MG63 (cell line): ENCODE results near the gene PTPRG. TPM values are rescaled to one million over a fixed set of nuclear protein-coding genes. Genes with fewer than 3 reads are reported as not detected.

Experiments used
- DNase-seq: peaks from one replicate; pipeline ENCODE4 v3.0.0-alpha.2; 2020
- H3K27me3 ChIP-seq: fragments of 250-450 bp; sonication (Bioruptor Pico); 2 replicates; pipeline ENCODE4 v1.5.1; 2020; ENCODE audit warnings: mild to moderate bottlenecking, moderate library complexity
- H3K36me3 ChIP-seq: fragments of 250-450 bp; sonication (Bioruptor Pico); 2 replicates; pipeline ENCODE4 v1.5.1; 2020; ENCODE audit warnings: mild to moderate bottlenecking, moderate library complexity
- H3K4me3 ChIP-seq: fragments of 250-450 bp; sonication (Bioruptor Pico); 2 replicates; pipeline ENCODE4 v1.5.1; 2020; ENCODE audit warnings: mild to moderate bottlenecking, moderate library complexity
- H3K9me3 ChIP-seq: fragments of 250-450 bp; sonication (Bioruptor Pico); 2 replicates; pipeline ENCODE4 v1.5.1; 2020; ENCODE audit warnings: mild to moderate bottlenecking, moderate library complexity
- total RNA-seq: library from RNA; depleted of rRNA; stranded (reverse); fragments of >200 nt; shearing (Covaris generic); gene quantifications from 2 replicates; pipeline ENCODE4 v1.2.3, GENCODE V29; 2014; ENCODE audit warnings: low replicate concordance

Gene PTPRG
- total RNA-seq, 1 experiment from 2014 or later, result 3.1 TPM

DNA sequence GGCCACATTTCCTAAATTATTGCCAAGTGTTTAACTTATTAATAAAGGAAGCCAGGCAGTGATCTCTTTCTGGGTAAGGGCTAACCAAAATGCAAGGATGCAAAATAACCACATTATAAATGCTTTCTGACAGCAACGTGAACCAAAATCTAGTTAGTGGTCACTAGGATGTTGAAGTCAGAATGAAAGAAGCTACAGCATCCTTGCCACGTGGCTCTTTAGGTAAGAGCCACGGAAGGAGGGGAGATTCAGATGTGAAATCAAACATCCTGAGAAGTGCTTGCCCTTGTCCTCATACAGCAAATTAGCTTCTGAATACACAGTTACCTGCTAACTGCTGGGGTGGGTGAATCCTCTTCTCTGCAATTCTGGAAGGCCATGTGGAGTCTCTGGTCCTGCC lies 565.7 kb downstream of the PTPRG start:
- H3K4me3 ChIP-seq, result no peak overlapping the region
- no peaks in the 10 kb centered on the region for H3K27me3 ChIP-seq
- no peaks in the 10 kb centered on the region for H3K9me3 ChIP-seq
- no peak for DNase-seq
- no peaks in the 10 kb centered on the region for H3K36me3 ChIP-seq

- DNase-seq, result no peak
- no peaks in the 10 kb centered on the region for H3K27me3 ChIP-seq
- no peak overlapping the region for H3K4me3 ChIP-seq
- H3K9me3 ChIP-seq, result no peaks in the 10 kb centered on the region
- no peaks in the 10 kb centered on the region for H3K36me3 ChIP-seq
Measured at GRCh38 chr3:62128051-62128450, 566.7 kb downstream of the PTPRG start.

DNA sequence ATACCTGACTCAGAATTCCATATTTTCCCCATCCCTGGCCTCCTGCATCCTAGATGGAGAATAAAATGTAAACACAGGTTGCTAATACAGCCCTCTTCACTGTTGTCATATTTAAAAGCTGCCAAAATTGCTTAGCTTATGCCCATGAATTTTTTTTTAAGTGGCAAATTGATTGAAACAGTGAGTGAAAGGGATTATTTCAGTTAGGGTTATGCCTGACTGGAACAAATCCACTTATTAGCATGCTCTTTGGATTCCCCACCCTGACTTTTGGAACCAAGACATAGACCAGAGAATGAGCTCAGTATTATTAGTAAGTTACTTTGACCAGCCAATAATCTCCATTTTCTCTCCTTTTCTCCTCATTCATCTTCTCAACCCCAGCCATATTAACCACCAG lies 567.3 kb downstream of the PTPRG start:
- H3K27me3 ChIP-seq, result no peaks in the 10 kb centered on the region
- no peak for DNase-seq
- H3K9me3 ChIP-seq, result no peaks in the 10 kb centered on the region
- no peaks in the 10 kb centered on the region for H3K36me3 ChIP-seq
- no peak overlapping the region for H3K4me3 ChIP-seq

- Histone ChIP-seq H3K9me3 (no peaks in the 10 kb centered on the region), H3K4me3 (no peak overlapping the region), H3K36me3 (no peaks in the 10 kb centered on the region), H3K27me3 (no peaks in the 10 kb centered on the region)
- DNase-seq, result no peak
Measured at GRCh38 chr3:62131050-62131449, 569.7 kb downstream of the PTPRG start.

DNA sequence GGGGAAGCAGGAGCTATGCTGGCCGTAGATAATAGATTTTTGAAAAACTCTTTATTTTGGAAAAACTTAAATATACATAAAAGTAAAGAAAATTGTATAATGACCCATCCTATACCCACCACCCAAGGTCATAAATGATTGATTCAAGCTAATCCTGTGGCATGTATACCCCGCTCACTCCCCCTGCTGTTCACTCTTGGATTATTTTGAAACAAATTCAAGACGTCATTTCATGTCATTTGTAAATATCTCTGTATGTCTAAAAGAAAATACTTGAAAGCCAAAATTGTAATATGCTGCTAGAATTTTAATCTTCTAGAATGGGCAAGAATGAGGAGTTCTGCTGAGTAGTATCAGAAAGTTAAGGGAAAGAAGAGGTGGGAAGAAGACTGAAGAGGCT lies 570.2 kb downstream of the PTPRG start:
- DNase-seq, result no peak
- no peaks in the 10 kb centered on the region for H3K36me3 ChIP-seq
- H3K27me3 ChIP-seq, result no peaks in the 10 kb centered on the region
- H3K9me3 ChIP-seq, result no peaks in the 10 kb centered on the region
- H3K4me3 ChIP-seq, result no peak overlapping the region

GRCh38 chr3:62132027-62132602 lies 570.7 kb downstream of the PTPRG start:
- H3K9me3 ChIP-seq, result no peaks in the 10 kb centered on the region
- no peaks in the 10 kb centered on the region for H3K27me3 ChIP-seq
- H3K4me3 ChIP-seq, result no peak overlapping the region
- H3K36me3 ChIP-seq, result no peaks in the 10 kb centered on the region
- no peak for DNase-seq

- no peak for DNase-seq
- Histone ChIP-seq H3K4me3 (no peak overlapping the region), H3K27me3 (no peaks in the 10 kb centered on the region), H3K36me3 (no peaks in the 10 kb centered on the region), H3K9me3 (no peaks in the 10 kb centered on the region)
Measured at GRCh38 chr3:62133015-62133414, 571.6 kb downstream of the PTPRG start.

GRCh38 chr3:62134061-62134496 lies 572.7 kb downstream of the PTPRG start:
- Histone ChIP-seq H3K9me3 (no peaks in the 10 kb centered on the region), H3K4me3 (no peak overlapping the region), H3K27me3 (no peaks in the 10 kb centered on the region), H3K36me3 (no peaks in the 10 kb centered on the region)
- no peak for DNase-seq

DNA sequence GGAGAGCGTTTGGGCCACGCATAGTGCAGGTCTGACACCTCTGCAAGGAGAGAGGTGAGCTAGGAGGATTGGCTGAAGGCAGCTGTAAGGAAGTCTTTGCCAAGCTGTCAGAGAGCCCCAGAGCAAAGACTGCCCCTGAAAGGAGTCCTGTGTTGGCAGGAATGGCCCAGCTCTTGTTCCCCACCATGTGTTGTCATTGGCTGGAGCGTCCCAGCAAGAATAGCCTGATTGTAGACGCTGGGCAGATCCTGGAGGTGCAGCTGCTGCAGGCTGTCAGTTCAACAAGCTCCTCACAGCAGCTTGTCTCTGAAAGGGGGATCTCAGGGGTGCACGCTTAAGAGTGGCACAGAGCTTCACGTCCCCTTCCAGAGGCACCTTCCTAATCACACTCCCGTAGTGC lies 574.4 kb downstream of the PTPRG start:
- no peaks in the 10 kb centered on the region for H3K27me3 ChIP-seq
- DNase-seq, result no peak

GRCh38 chr3:62139957-62140356 lies 578.6 kb downstream of the PTPRG start:
- H3K9me3 ChIP-seq, result no peaks in the 10 kb centered on the region
- no peak for DNase-seq
- no peak overlapping the region for H3K4me3 ChIP-seq
- H3K36me3 ChIP-seq, result no peaks in the 10 kb centered on the region
- H3K27me3 ChIP-seq, result no peaks in the 10 kb centered on the region

More for the DNA sequence above, 574.4 kb downstream of the PTPRG start:
- no peak overlapping the region for H3K4me3 ChIP-seq
- no peaks in the 10 kb centered on the region for H3K36me3 ChIP-seq
- no peaks in the 10 kb centered on the region for H3K9me3 ChIP-seq

DNA sequence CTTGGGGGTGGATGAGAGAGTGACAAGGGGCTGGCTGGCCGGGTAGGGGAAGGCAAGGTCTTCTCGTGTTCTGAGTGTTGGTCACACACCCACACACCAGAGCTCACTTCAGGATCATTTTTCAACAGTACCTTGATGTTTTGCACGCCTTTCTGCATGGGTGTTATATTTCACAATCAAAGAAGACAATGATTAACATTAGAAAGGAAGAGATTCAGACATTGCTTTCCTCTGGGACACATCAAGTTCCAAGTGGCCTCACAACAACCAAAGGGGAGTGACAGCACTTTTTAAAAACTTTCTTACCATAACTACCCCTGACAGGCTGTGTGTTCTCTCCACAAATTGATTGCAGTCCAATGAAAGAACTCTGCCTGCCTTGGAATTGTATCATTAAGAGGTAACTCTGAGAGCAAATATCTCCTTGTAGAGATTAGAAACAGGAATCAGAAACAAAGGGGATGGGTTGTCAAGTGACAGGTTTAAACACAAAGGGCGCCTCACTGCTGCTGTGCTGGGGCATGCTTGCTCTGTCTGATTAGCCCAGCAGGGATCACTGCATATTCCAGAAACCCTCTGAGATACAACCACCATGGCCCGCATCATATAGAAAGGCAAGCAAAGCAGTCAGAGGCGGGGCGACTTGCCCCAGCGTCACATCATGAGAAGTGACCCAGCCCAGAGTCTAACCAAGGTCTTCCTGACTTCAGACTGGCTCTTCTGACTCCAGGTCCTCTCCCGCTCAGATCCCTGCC lies 581.1 kb downstream of the PTPRG start:
- Histone ChIP-seq H3K4me3 (no peak overlapping the region), H3K9me3 (no peaks in the 10 kb centered on the region), H3K27me3 (no peaks in the 10 kb centered on the region), H3K36me3 (no peaks in the 10 kb centered on the region)
- no peak for DNase-seq

GRCh38 chr3:62143843-62144450 lies 582.6 kb downstream of the PTPRG start:
- no peaks in the 10 kb centered on the region for H3K27me3 ChIP-seq
- H3K9me3 ChIP-seq, result no peaks in the 10 kb centered on the region
- H3K36me3 ChIP-seq, result no peaks in the 10 kb centered on the region
- DNase-seq, result no peak
- H3K4me3 ChIP-seq, result no peak overlapping the region

DNA sequence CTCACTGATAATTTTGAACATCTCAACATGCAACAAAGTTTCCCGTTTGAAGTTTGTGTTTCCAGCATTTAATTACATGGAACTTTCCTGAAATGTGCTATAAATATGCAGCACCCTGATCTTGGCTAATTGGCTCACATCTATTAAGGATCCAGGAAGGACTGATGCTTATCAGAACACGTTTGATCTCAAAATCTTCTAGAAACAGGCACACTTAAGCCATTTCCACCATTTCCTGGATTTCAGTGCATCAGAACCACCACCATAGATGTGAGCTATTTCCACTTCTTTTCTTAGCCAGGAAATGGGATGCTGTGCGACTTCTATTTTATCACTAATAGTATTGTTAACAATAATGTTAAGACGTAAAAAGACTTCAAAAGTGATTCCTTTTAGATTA lies 583.1 kb downstream of the PTPRG start:
- Histone ChIP-seq H3K4me3 (no peak overlapping the region), H3K27me3 (no peaks in the 10 kb centered on the region), H3K9me3 (no peaks in the 10 kb centered on the region), H3K36me3 (no peaks in the 10 kb centered on the region)
- DNase-seq, result no peak

GRCh38 chr3:62145086-62145757 lies 583.9 kb downstream of the PTPRG start:
- no peaks in the 10 kb centered on the region for H3K9me3 ChIP-seq
- H3K36me3 ChIP-seq, result no peaks in the 10 kb centered on the region
- DNase-seq, result no peak
- H3K27me3 ChIP-seq, result no peaks in the 10 kb centered on the region
- no peak overlapping the region for H3K4me3 ChIP-seq

GRCh38 chr3:62149539-62149938 lies 588.2 kb downstream of the PTPRG start:
- no peak for DNase-seq
- Histone ChIP-seq H3K36me3 (no peaks in the 10 kb centered on the region), H3K9me3 (no peaks in the 10 kb centered on the region), H3K27me3 (no peaks in the 10 kb centered on the region), H3K4me3 (no peak overlapping the region)

DNA sequence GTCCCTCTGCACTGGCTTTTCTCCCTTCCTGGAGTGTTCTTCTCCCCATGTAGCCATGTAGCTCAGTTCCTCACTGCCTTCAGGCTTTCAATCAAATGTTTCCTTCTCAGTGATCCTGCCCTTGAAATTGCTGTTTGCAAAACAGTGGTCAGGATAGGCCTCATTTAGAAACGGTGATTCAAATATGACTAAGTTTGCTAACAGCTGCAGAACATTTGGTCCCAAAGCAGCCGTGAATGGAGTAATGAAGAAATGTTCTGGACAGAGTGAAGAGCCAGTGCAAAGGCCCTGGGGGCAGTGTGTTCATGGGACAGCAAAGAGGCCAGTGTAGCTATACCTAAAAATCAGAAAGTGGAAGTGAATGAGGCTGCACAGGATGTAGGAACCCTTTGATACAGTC lies 588.6 kb downstream of the PTPRG start:
- H3K27me3 ChIP-seq, result no peaks in the 10 kb centered on the region
- no peaks in the 10 kb centered on the region for H3K9me3 ChIP-seq
- no peak overlapping the region for H3K4me3 ChIP-seq
- DNase-seq, result no peak
- no peaks in the 10 kb centered on the region for H3K36me3 ChIP-seq

- Histone ChIP-seq H3K36me3 (no peaks in the 10 kb centered on the region), H3K9me3 (no peaks in the 10 kb centered on the region), H3K4me3 (no peak overlapping the region), H3K27me3 (no peaks in the 10 kb centered on the region)
- no peak for DNase-seq
Measured at GRCh38 chr3:62151591-62151990, 590.2 kb downstream of the PTPRG start.
